Endothelial cell (in vitro differentiated cells): ENCODE measurements around the gene DNHD1. TPM values are rescaled to one million over a fixed set of nuclear protein-coding genes. Genes with fewer than 3 reads are reported as not detected.

Experiments
- DNase-seq: peaks from one replicate; pipeline ENCODE4 v3.0.0; 2021; ENCODE audit warnings: low spot score
- H3K27ac Mint-ChIP-seq: one replicate; pipeline ENCODE4 v1.8.0; 2021; ENCODE audit warnings: mixed read lengths, inconsistent platforms; ENCODE audit not compliant: unreplicated experiment
- H3K27me3 Mint-ChIP-seq: one replicate; pipeline ENCODE4 v1.8.0; 2021; ENCODE audit warnings: mild to moderate bottlenecking, moderate library complexity, mixed read lengths, inconsistent platforms; ENCODE audit not compliant: unreplicated experiment
- H3K36me3 Mint-ChIP-seq: one replicate; pipeline ENCODE4 v1.8.0; 2021; ENCODE audit warnings: mild to moderate bottlenecking, low read depth, mixed read lengths, inconsistent platforms; ENCODE audit not compliant: unreplicated experiment
- H3K4me1 Mint-ChIP-seq: one replicate; pipeline ENCODE4 v1.8.0; 2021; ENCODE audit warnings: mild to moderate bottlenecking, mixed read lengths, inconsistent platforms; ENCODE audit not compliant: unreplicated experiment
- H3K4me3 Mint-ChIP-seq: one replicate; pipeline ENCODE4 v1.8.0; 2021; ENCODE audit warnings: mild to moderate bottlenecking, mixed read lengths, inconsistent platforms; ENCODE audit not compliant: unreplicated experiment
- H3K9me3 Mint-ChIP-seq: one replicate; pipeline ENCODE4 v1.8.0; 2021; ENCODE audit warnings: mixed read lengths, inconsistent platforms; ENCODE audit not compliant: unreplicated experiment
- total RNA-seq: library from RNA; stranded (reverse); fragmentation: NEBNext Ultra II Directional; extraction: Animal tissue kit (Norgen Biotek cat#: 25700); gene quantifications from one replicate; pipeline ENCODE4 v1.2.1, GENCODE V29; 2021; ENCODE audit not compliant: unreplicated experiment
- TF ChIP-seq, protein P1 (sequence below): fragments of 200-600 bp; sonication (generic); IDR thresholded peaks from one replicate; pipeline ENCODE4 v1.5.0; 2021; ENCODE audit warnings: antibody characterized with exemption; ENCODE audit not compliant: unreplicated experiment

DNHD1 gene
- total RNA-seq, 1 donor from 2014 or later, result 8.5 TPM

GRCh38 chr11:6619004-6619745, 122.1 kb downstream of the DNHD1 start, which contains the start of gene TPP1:
TPP1 (minus strand) TSS chr11:6619422; CDS start chr11:6619400, 22 bp downstream.
- no peak within 1 kb of the TSS for H3K4me3 Mint-ChIP-seq
- H3K27ac Mint-ChIP-seq, result no peak within 1 kb of the TSS
- TF ChIP-seq, protein P1, sequence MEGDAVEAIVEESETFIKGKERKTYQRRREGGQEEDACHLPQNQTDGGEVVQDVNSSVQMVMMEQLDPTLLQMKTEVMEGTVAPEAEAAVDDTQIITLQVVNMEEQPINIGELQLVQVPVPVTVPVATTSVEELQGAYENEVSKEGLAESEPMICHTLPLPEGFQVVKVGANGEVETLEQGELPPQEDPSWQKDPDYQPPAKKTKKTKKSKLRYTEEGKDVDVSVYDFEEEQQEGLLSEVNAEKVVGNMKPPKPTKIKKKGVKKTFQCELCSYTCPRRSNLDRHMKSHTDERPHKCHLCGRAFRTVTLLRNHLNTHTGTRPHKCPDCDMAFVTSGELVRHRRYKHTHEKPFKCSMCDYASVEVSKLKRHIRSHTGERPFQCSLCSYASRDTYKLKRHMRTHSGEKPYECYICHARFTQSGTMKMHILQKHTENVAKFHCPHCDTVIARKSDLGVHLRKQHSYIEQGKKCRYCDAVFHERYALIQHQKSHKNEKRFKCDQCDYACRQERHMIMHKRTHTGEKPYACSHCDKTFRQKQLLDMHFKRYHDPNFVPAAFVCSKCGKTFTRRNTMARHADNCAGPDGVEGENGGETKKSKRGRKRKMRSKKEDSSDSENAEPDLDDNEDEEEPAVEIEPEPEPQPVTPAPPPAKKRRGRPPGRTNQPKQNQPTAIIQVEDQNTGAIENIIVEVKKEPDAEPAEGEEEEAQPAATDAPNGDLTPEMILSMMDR, result no peak
- no peaks in the 10 kb centered on the region for H3K4me1 Mint-ChIP-seq
- H3K9me3 Mint-ChIP-seq, result no peaks in the 10 kb centered on the region
- peaks cover 6% of the 10 kb centered on the region for H3K27me3 Mint-ChIP-seq
- peaks cover 15% of the 10 kb centered on the region for H3K36me3 Mint-ChIP-seq
- DNase-seq, result peak; percentile 83

- H3K4me1 Mint-ChIP-seq, result no peaks in the 10 kb centered on the region
- peaks cover 8% of the 10 kb centered on the region for H3K27me3 Mint-ChIP-seq
- TF ChIP-seq, protein P1, result no peak
- peaks cover 12% of the 10 kb centered on the region for H3K36me3 Mint-ChIP-seq
- no peak overlapping the region for H3K27ac Mint-ChIP-seq
- no peak for DNase-seq
- H3K9me3 Mint-ChIP-seq, result no peaks in the 10 kb centered on the region
- H3K4me3 Mint-ChIP-seq, result no peak overlapping the region
Observed at GRCh38 chr11:6620636-6621035, 123.6 kb downstream of the DNHD1 start.

Other genes starting within 250 kb of the DNHD1 start
- gene CCKBR, start 237.4 kb upstream of the DNHD1 start, total RNA-seq, result 0.64 TPM
- gene CAVIN3, start 176.8 kb upstream of the DNHD1 start, total RNA-seq, result 91.0 TPM
- gene SMPD1, start 106.8 kb upstream of the DNHD1 start, total RNA-seq, result 24.8 TPM
- 43.6 TPM for gene APBB1, start 78.2 kb upstream of the DNHD1 start, total RNA-seq
- 1.4 TPM for gene HPX, start 56.3 kb upstream of the DNHD1 start, total RNA-seq
- 26.0 TPM for gene TRIM3, start 23.3 kb upstream of the DNHD1 start, total RNA-seq
- gene ARFIP2, start 15.9 kb upstream of the DNHD1 start, total RNA-seq, result 46.7 TPM
- gene TIMM10B, start 15.8 kb upstream of the DNHD1 start, total RNA-seq, result 42.2 TPM
- 14.6 TPM for gene RRP8, start 106.3 kb downstream of the DNHD1 start, total RNA-seq
- 183 TPM for gene ILK, start 106.5 kb downstream of the DNHD1 start, total RNA-seq
- 62.2 TPM for gene TAF10, start 114.9 kb downstream of the DNHD1 start, total RNA-seq
- 52.9 TPM for gene TPP1, start 122.1 kb downstream of the DNHD1 start, total RNA-seq
- 156 TPM for gene DCHS1, start 158.5 kb downstream of the DNHD1 start, total RNA-seq
- gene MRPL17, start 186.1 kb downstream of the DNHD1 start, total RNA-seq, result 44.8 TPM